Panc1 (cell line): Measurements from ENCODE around the gene TMEM259. TPM values are rescaled to one million over a fixed set of nuclear protein-coding genes. Genes with fewer than 3 reads are reported as not detected.

Experiments used
- ATAC-seq: fragments of 200-7000 bp; cut with Tn5 transposase; 2 replicates; pipeline ENCODE4 v1.9.1; 2020; ENCODE audit warnings: mild to moderate bottlenecking, moderate library complexity
- BruUV-seq: library from RNA; stranded (reverse); fragments of 400-500 nt; replicated peaks from 2 replicates; lab custom pipeline; 2021; lab: Mats Ljungman, UMichigan
- CTCF ChIA-PET: fragments of 300-600 bp; sonication (Branson Sonifier 250); formaldehyde crosslinking; loops from one replicate; lab custom pipeline; 2022; ENCODE audit warnings: antibody characterized with exemption; lab: Charles Lee
- POLR2A ChIA-PET: fragments of 300-600 bp; sonication (Branson Sonifier 250); formaldehyde crosslinking; loops from one replicate; lab custom pipeline; 2022; ENCODE audit warnings: antibody characterized with exemption; lab: Charles Lee
- DNase-seq: peaks from one replicate; pipeline ENCODE4 v3.0.0-alpha.2; 2010; ENCODE audit warnings: low read depth, low spot score
- H3K27ac ChIP-seq: 2 replicates; pipeline ENCODE4 v1.5.1; 2011; ENCODE audit warnings: mild to moderate bottlenecking, low read length, inconsistent platforms
- H3K27me3 ChIP-seq: fragments of 200-500 bp; sonication (Bioruptor generic); 2 replicates; pipeline ENCODE4 v1.6.0; 2014; ENCODE audit warnings: low read length, inconsistent platforms; ENCODE audit not compliant: control insufficient read depth, insufficient read depth
- H3K36me3 ChIP-seq: fragments of 200-500 bp; sonication (Bioruptor generic); 2 replicates; pipeline ENCODE4 v1.5.1; 2014; ENCODE audit warnings: inconsistent platforms, mild to moderate bottlenecking, low read length, moderate library complexity; ENCODE audit not compliant: control insufficient read depth, insufficient read depth
- H3K4me1 ChIP-seq: 2 replicates; pipeline ENCODE4 v1.5.1; 2011; ENCODE audit warnings: inconsistent platforms, mild to moderate bottlenecking, low read length, moderate library complexity; ENCODE audit not compliant: control insufficient read depth, insufficient read depth
- H3K4me3 ChIP-seq, 2 experiments: 2 replicates each; pipeline ENCODE4 v1.5.1; 2011 to 2012; ENCODE audit warnings: low read depth in 2 of 2, low read length in 2 of 2, mild to moderate bottlenecking in 2 of 2, inconsistent platforms in 1 of 2, moderate library complexity in 1 of 2
- H3K9me3 ChIP-seq: fragments of 200-500 bp; sonication (Bioruptor generic); 2 replicates; pipeline ENCODE4 v1.5.1; 2014; ENCODE audit warnings: low read depth, mild to moderate bottlenecking, inconsistent platforms, low read length, moderate library complexity; ENCODE audit not compliant: control insufficient read depth, insufficient read depth
- CTCF ChIP-seq: fragments of 450-650 bp; IDR thresholded peaks from 2 replicates; pipeline ENCODE4 v1.5.1; 2017; ENCODE audit warnings: mild to moderate bottlenecking
- POLR2AphosphoS5 ChIP-seq: IDR thresholded peaks from 2 replicates; pipeline ENCODE4 v1.6.1; 2012; ENCODE audit warnings: mild to moderate bottlenecking, low read depth, low read length, moderate library complexity
- REST ChIP-seq, 2 experiments: IDR thresholded peaks; 2 replicates each; pipeline ENCODE4 v1.6.1; 2011 to 2012; ENCODE audit warnings: low read depth in 2 of 2, control low read depth in 1 of 2, low read length in 1 of 2, mild to moderate bottlenecking in 1 of 2, moderate library complexity in 1 of 2; ENCODE audit not compliant: insufficient read depth in 1 of 2
- SIN3A ChIP-seq: IDR thresholded peaks from 2 replicates; pipeline ENCODE4 v1.6.1; 2012; ENCODE audit warnings: low read depth, mild to moderate bottlenecking, low read length, moderate library complexity, borderline replicate concordance; ENCODE audit not compliant: insufficient read depth
- TCF7L2 ChIP-seq: IDR thresholded peaks from 2 replicates; pipeline ENCODE4 v1.6.1; 2011; ENCODE audit warnings: mild to moderate bottlenecking, low read depth, low read length, inconsistent platforms
- in situ Hi-C: cut with HindIII; loops from 2 replicates; pipeline ENCODE4 v1.10.0; 2016; ENCODE audit warnings: low sequenced_read_pairs, low pct_unique_long_range_greater_than_20kb
- intact Hi-C: fragments of 100-400 bp; cut with micrococcal nuclease; formaldehyde crosslinking; loops from one replicate; pipeline ENCODE4 v1.10.0; 2022; ENCODE audit not compliant: unreplicated experiment
- total RNA-seq: library from RNA; stranded (reverse); gene quantifications from one replicate; pipeline ENCODE4 v1.2.1, GENCODE V29; 2021; ENCODE audit not compliant: unreplicated experiment

TMEM259 gene
- total RNA-seq, 1 experiment from 2014 or later = 193 TPM

GRCh38 chr19:1010586-1011510, 10.1 kb downstream of the TMEM259 start:
- in situ Hi-C loops = no loop called here
- no peaks in the 10 kb centered on the region for H3K36me3 ChIP-seq
- POLR2A ChIA-PET = no interaction called here

More at GRCh38 chr19:1010586-1011510, 10.1 kb downstream of the TMEM259 start:
- H3K4me1 ChIP-seq = no peaks in the 10 kb centered on the region; the same call in 1 of the 2 replicates
- H3K9me3 ChIP-seq = no peaks in the 10 kb centered on the region
- TF ChIP-seq POLR2AphosphoS5 = no peak
- TF ChIP-seq REST (IDR thresholded peaks at IDR 0.05; ENCODE audit: insufficient read depth in 1 of 2, low read depth in 2 of 2, low read length in 1 of 2) = no peak
- TF ChIP-seq TCF7L2 = no peak
- no peak for TF ChIP-seq SIN3A
- TF ChIP-seq CTCF = no peak
- DNase-seq (no peak), ATAC-seq (no peak)
- H3K4me3 ChIP-seq = no peak overlapping the region
- CTCF ChIA-PET = interaction anchor here (0.7 kb wide), 1 partner anchor 14 kb away, joined by 5 read pairs; no protein-coding TSS in a partner anchor
- no TSS peak for BruUV-seq
- H3K27me3 ChIP-seq = no peaks in the 10 kb centered on the region
- no peak overlapping the region for H3K27ac ChIP-seq
- intact Hi-C loops = no loop called here
